ENCODE results near the gene RUBCNL. TPM values are rescaled to one million over a fixed set of nuclear protein-coding genes. Genes with fewer than 3 reads are reported as not detected.

Gene RUBCNL
- total RNA-seq, 2 donors from 2014 or later: 2.1 to 2.3 TPM

DNA sequence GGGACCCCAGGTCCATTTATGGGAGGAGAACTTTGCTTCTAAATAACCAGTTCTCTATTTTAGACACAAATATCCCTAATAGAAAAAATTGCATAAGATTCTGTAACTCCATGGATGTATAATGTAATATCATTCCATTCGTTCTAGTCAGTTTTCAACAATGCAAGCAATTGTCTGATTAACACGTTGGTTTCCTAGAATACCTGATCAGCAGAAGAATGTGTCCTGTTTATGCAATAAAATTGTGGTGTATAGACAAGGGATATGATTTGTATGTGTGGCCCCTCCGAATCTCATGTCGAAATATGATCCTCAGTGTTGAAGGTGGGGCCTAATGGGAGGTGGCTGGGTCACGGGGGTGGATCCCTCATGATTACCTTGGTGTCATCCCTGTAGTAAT lies 62.1 kb downstream of the RUBCNL start:
- H3K4me1 ChIP-seq: no peaks in the 10 kb centered on the region
- H3K36me3 ChIP-seq (replicated peaks in 1 of 2; ENCODE audit: insufficient read depth in 1 of 2, low read depth in 2 of 2): no peaks in the 10 kb centered on the region
- no peak overlapping the region for H3K4me3 ChIP-seq
- ATAC-seq (no peak), DNase-seq (no peak)
- no peaks in the 10 kb centered on the region for H3K27me3 ChIP-seq
- WGBS, 2 donors: 67 to 77% methylated on average over 5 of the region's 5 CpGs
- no peaks in the 10 kb centered on the region for H3K9me3 ChIP-seq
- intact Hi-C loops (cut with DNase I): no loop called here
- H3K27ac ChIP-seq: no peak overlapping the region
- TF ChIP-seq, protein P1, sequence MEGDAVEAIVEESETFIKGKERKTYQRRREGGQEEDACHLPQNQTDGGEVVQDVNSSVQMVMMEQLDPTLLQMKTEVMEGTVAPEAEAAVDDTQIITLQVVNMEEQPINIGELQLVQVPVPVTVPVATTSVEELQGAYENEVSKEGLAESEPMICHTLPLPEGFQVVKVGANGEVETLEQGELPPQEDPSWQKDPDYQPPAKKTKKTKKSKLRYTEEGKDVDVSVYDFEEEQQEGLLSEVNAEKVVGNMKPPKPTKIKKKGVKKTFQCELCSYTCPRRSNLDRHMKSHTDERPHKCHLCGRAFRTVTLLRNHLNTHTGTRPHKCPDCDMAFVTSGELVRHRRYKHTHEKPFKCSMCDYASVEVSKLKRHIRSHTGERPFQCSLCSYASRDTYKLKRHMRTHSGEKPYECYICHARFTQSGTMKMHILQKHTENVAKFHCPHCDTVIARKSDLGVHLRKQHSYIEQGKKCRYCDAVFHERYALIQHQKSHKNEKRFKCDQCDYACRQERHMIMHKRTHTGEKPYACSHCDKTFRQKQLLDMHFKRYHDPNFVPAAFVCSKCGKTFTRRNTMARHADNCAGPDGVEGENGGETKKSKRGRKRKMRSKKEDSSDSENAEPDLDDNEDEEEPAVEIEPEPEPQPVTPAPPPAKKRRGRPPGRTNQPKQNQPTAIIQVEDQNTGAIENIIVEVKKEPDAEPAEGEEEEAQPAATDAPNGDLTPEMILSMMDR (IDR thresholded peaks at IDR 0.05): no peak
- TF ChIP-seq POLR2A (IDR thresholded peaks at IDR 0.05): no peak

DNA sequence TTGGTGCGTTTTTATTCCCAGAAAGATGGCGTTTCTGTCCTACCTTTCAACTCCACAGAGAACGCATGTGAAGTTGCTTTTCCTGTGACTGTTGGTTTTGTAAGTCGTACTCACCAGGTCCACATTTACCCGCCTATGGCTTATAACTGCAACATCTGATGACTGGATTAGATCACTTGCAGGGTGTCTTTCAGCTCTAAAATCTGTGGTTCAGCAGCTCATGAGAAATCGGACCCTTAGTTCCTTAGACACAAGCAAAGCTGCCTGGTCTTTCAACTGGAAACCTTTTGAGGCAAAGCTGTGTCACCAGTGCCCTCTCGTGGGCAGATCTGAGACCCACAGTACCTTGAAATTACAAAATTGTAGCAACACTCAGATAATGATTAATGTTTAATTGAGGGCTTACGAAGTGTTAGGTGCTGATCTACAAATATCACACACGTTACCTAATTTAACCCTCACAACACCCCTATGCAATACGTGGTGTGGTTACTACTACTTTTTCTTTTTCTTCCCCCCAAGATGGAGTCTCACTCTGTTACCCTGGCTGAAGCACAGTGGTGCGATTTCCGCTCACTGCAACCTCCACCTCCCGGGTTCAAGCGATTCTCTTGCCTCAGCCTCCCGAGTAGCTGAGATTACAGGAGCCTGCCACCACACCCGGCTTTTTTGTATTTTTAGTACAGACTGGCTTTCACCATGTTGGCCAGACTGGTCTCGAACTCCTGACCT lies 65.4 kb downstream of the RUBCNL start:
- intact Hi-C loops (cut with DNase I): no loop called here
- 44 to 45% methylated on average over 17 of the region's 17 CpGs for WGBS, 2 donors
- H3K36me3 ChIP-seq (replicated peaks in 1 of 2; ENCODE audit: insufficient read depth in 1 of 2, low read depth in 2 of 2): no peaks in the 10 kb centered on the region
- DNase-seq (peak; percentile 50 to 71 (median 59)), ATAC-seq (peak; percentile 56)
- no peak overlapping the region for H3K27ac ChIP-seq
- TF ChIP-seq, protein P1 (IDR thresholded peaks at IDR 0.05): peak; percentile 53 to 73 (median 66)
- no peak for TF ChIP-seq POLR2A (IDR thresholded peaks at IDR 0.05)
- H3K4me3 ChIP-seq: no peak overlapping the region
- H3K27me3 ChIP-seq: no peaks in the 10 kb centered on the region
- H3K4me1 ChIP-seq: no peaks in the 10 kb centered on the region
- H3K9me3 ChIP-seq: no peaks in the 10 kb centered on the region

DNA sequence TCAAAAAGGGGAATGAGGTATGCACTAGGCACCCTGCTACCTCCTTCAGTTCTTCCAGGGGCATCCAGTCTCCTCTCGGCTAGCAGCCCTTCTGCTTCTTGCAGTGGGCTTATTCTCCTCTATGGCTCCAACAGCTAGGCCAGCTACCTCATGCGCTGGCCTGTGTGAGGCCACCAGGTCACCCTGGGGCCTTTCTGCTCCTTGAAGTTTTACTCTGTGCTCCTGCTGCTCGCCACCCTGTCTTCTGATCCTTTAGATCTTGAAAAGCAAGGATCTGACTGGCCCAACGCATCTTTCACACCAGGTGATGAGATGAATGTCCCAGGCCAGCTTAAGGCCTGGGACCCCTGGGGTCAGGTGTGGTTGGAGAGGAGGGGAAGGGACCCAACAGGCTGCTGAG lies 66.2 kb downstream of the RUBCNL start:
- 88 to 92% methylated on average over 3 to 4 of the region's 4 CpGs for WGBS, 2 donors

DNA sequence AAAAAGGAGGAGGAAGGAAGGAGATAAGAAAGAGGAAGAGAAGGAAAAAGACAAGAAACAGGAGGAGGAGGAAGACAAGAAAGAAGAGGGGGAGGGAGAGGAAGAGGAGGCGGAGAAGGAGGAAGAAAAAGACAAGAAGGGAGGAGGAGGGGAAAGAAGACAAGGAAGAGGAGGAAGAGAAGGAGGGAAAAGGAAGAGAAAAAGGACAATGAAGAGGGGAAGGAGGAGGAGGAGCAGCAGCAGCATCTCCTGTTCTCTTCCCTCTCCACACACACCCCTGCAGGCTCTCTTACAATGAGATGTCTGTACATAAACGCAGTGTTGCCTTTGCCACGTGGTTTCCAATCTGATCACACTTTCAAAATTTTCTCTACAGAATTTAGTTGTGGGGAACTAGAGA lies 66.6 kb downstream of the RUBCNL start:
- H3K27ac ChIP-seq: no peak overlapping the region
- intact Hi-C loops (cut with DNase I): no loop called here
- no peak overlapping the region for H3K4me3 ChIP-seq
- ATAC-seq: no peak
- H3K27me3 ChIP-seq: no peaks in the 10 kb centered on the region
- TF ChIP-seq, protein P1 (IDR thresholded peaks at IDR 0.05): no peak
- TF ChIP-seq POLR2A (IDR thresholded peaks at IDR 0.05): no peak
- no peak for DNase-seq
- H3K9me3 ChIP-seq: no peaks in the 10 kb centered on the region
- H3K36me3 ChIP-seq (replicated peaks in 1 of 2; ENCODE audit: insufficient read depth in 1 of 2, low read depth in 2 of 2): no peaks in the 10 kb centered on the region
- no peaks in the 10 kb centered on the region for H3K4me1 ChIP-seq
- WGBS, 2 donors: 67 to 69% methylated on average over 3 of the region's 3 CpGs

More for the DNA sequence above, 66.2 kb downstream of the RUBCNL start:
- H3K27me3 ChIP-seq: no peaks in the 10 kb centered on the region
- TF ChIP-seq POLR2A (IDR thresholded peaks at IDR 0.05): no peak
- TF ChIP-seq, protein P1 (IDR thresholded peaks at IDR 0.05): no peak
- ATAC-seq (no peak), DNase-seq (no peak)
- intact Hi-C loops (cut with DNase I): no loop called here
- no peaks in the 10 kb centered on the region for H3K9me3 ChIP-seq
- no peaks in the 10 kb centered on the region for H3K36me3 ChIP-seq (replicated peaks in 1 of 2; ENCODE audit: insufficient read depth in 1 of 2, low read depth in 2 of 2)
- no peak overlapping the region for H3K4me3 ChIP-seq
- H3K4me1 ChIP-seq: no peaks in the 10 kb centered on the region
- no peak overlapping the region for H3K27ac ChIP-seq

DNA sequence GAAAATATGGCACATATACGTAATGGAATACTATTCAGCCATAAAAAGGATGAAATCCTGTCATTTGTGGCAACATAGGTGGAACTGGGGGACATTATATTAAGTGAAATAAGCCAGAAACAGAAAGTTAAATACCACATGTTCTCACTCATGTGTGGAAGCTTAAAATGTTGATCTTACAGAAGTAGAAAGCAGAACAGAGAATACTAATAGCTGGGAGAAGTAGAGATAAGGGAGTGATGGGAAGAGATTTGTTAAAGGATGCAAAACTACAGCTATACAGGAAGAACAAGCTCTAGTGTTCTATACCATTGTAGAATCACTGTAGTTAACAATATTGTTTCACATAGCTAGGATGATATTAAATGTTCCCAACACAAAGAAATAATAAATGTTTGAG lies 68.1 kb downstream of the RUBCNL start:
- 86 to 92% methylated on average over 1 of the region's 1 CpG for WGBS, 2 donors
- Histone ChIP-seq H3K27me3 (no peaks in the 10 kb centered on the region), H3K9me3 (no peaks in the 10 kb centered on the region), H3K27ac (no peak overlapping the region), H3K36me3 (replicated peaks in 1 of 2; ENCODE audit: insufficient read depth in 1 of 2, low read depth in 2 of 2) (no peaks in the 10 kb centered on the region), H3K4me1 (no peaks in the 10 kb centered on the region), H3K4me3 (no peak overlapping the region)
- no peak for ATAC-seq
- DNase-seq: no peak
- intact Hi-C loops (cut with DNase I): no loop called here
- TF ChIP-seq, protein P1 (IDR thresholded peaks at IDR 0.05): no peak
- no peak for TF ChIP-seq POLR2A (IDR thresholded peaks at IDR 0.05)

All from body of pancreas (tissue), 4 donors.